HG03139 (cell line): ENCODE results near the gene RETN.

Experiments
- ATAC-seq: cut with Tn5 transposase; IDR thresholded peaks from one replicate; pipeline ENCODE4 v1.9.1; 2021; ENCODE audit not compliant: unreplicated experiment

RETN gene

DNA sequence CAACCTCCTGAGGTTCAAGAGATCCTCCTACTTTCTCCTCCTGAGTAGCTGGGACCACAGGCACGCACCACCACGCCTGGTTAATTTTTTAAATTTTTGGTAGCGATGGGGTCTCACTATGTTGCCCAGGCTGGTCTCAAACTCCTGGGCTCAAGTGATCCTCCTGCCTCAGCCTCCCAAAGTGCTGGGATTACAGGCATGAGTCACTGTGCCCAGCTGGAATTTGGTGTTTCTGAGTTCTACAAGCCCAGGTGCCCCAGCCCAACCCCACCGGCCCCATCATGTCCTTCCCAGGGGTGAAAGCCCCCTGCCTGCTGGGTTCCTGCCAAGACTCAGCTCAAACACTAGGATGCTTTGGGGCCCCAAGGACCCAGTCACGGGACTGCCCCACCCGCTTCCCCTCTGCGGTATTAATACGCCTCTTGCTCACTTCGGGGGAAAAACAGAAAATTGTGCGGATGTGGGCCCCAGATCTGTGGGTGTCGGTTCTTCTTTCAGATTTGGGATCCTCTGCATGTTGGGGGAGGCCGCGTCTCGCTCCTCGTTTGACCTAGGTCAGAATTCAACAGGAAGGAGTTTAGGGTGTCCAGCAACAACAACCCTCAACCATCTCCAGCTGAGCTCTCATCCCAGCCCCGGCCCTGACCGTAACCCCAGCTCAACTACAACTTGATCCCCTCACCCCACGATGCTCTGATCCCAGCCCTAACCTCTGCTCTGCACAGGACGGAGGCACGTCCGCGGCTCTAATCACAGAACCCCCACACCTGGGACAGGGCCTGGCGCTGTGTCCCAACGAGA lies 36.7 kb downstream of the RETN start:
- ATAC-seq: peak; percentile 38

DNA sequence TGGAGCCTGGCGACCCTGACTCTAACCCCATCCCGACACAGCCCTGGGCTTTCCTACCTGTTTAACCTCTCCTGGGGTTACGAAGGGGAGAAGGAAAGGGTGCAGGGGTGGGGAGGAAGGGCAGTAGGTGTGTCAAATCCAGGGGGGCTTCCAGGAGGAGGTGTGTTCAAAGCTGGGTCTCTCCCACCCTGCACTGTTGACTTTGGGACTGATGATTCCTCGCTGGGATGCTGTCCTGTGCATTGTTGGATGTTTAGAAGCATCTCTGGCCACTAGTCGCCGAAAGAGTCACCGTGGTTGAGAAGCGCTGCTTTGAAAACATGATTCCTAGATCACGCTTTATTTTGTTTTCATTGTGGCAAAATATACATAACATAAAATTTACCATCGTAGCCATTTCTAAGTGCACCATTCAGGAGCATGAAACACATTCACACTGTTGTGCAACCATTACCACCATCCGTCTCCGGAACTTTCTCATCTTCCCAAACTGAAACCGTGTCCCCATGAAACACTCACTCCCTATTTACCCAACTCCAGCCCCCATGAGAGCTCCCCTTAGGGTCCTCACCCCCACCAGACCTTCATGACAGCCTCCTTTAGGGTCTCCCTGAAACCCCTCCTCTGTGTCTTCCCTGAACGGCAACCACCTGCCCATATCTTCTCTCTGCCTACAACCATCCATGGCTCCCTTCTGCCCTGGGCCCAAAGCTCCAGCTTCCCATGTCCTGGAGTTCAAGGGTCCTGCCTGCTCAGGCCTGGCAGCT lies 37.5 kb downstream of the RETN start:
- no peak for ATAC-seq

DNA sequence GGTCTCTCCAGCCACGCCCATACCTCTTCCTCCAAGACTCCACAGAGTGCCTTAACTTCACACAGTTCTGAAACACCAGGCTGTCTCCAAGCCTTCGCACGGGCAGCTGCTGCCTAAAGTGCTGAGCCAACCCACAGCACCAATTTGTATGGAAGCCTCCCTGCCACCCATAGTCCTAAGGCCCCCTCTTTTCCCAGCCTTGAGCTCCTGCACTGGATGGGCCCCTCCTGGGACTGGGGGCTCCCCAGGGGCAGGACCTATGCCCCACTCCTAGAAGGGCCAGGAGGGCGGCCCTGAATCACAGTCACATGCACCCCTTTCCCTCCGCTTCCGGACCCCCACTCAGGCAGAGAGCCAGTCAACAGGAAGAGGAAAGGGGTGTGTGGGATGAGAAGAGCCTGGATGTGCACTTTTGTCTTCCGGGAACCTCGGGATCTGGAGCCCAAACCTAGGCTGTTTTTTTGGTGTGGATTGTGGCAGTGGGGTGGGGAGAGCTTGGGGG lies 38.2 kb downstream of the RETN start:
- no peak for ATAC-seq

DNA sequence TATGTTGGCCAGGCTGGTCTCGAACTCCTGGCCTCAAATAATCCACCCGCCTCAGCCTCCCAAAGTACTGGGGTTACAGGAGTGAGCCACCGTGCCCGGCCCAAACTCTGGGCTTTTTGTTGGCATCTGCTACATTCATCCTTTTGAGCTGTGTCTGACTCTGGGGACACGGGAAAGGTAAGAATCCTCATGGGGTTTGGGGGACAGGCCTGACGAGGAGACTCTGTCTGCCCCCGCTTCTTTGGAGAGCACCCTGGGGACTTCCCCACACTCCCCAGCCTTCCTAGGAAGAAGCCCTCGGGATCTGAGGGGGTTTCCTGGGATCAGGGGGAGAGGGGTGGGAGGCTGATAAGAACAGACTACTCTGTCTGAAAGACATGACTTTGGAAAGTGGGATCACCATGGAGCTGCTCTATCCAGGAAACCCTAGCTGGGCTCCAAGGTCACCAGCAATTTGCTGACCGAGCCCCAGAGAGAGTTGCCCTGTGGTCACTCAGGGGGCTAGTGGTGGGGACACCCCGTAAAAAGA lies 41.1 kb downstream of the RETN start:
- no peak for ATAC-seq

DNA sequence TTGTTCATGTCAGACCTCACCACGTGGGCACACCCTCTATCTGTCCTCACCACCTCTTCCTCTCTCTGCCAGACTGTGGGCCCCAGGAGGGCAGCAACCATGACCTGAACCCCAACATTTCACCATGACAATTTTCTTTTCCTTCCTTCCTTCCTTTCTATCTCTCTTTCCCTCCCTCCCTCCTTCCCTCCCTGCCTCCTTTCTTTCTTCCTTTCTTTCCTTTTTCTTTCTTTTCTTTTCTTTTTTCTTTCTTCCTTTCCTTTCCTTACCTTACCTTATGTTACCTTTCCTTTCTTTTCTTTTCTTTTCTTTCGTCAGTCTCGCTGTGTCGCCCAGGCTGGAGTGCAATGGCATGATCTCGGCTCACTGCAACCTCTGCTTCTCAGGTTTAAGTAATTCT lies 41.8 kb downstream of the RETN start:
- no peak for ATAC-seq

DNA sequence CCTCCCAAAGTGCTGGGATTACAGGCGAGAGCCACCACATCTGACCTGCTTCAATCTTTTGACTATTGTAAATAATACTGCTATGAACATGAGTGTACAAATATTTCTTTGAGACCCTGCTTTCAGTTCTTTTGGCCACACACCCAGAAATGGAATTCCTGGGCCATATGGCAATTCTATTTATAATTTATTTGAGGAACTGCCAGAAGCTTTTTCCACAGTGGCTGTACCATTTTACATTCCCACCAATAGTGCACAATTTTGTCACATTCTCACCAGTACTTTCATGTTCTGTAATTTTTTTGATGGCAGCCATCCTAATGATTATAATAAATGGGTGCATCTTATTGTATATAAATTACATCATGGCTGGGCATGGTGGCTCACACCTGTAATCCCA lies 46.8 kb downstream of the RETN start:
- ATAC-seq: no peak

DNA sequence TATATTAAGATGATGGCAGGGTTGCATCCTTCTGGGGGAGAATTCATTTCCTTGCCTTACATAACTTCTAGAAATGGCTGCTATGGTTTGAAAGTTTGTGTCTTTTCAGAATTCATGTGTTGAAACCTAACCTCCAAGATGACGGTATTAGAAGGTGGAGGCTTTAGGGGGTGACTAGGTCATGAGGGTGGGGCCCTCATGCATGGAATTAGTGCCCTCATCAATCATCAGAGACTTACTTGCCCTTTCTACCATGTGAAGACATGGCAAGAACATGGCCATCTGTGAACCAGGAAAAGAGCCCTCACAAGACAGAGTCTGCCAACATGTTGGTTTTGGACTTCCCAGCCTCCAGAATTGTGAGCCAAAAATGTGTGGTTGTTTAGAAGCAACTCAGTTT lies 47.9 kb downstream of the RETN start:
- no peak for ATAC-seq

DNA sequence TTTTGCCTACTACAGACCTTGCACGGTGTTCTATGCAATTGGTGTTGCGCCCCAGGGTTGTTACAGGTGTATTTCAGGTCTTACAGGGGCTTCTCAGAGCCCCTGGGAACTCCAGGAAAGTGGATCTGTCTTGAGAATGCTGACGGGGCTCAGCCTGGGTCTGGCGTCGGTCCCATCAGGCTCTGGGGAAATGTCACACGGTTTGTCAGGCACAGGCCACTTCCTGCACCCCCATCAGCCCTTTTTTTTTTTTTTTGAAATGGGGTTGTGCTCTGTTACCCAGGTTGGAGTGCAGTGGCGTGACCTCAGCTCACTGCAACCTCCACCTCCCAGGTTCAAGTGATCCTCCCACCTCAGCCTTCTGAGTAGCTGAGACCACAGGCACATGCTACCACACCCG lies 49.8 kb downstream of the RETN start:
- no peak for ATAC-seq
